Adrenal gland (tissue), 5 donors: ENCODE data around the gene NFKB2.

Experiments used
- CTCF ChIP-seq, 6 experiments: fragments of 450-650 bp in 4 of 6; fragments of 200-600 bp in 2 of 6; sonication (generic) in 1 of 6; IDR thresholded peaks; 1 replicate in 5 of 6; 2 replicates in 1 of 6; pipeline versions ENCODE4 v1.5.1 to v1.8.0; 2016 to 2021; ENCODE audit warnings: antibody characterized with exemption in 6 of 6, mild to moderate bottlenecking in 2 of 6, moderate library complexity in 1 of 6
- POLR2A ChIP-seq, 2 donors: fragments of 450-650 bp; IDR thresholded peaks; one replicate each; pipeline ENCODE4 v1.6.1; 2017; ENCODE audit warnings: antibody characterized with exemption in 2 of 2, mild to moderate bottlenecking in 2 of 2, moderate library complexity in 1 of 2
- donor health status: DM: no; HTN: no; CAD: no.

GRCh38 chr10:102401342-102401654 is 5.8 kb downstream of the NFKB2 start:
- TF ChIP-seq CTCF (IDR thresholded peaks at IDR 0.05) (no peak), POLR2A (IDR thresholded peaks at IDR 0.05) (no peak)
